Parathyroid adenoma (tissue), 2 donors: ENCODE measurements around the gene B4GALNT3.

ENCODE experiments used
- H2AFZ ChIP-seq: fragments of 300-600 bp; sonication (generic); one replicate; pipeline ENCODE4 v1.7.0; 2017; ENCODE audit warnings: antibody characterized with exemption, mild to moderate bottlenecking
- H3K27ac ChIP-seq: fragments of 300-600 bp; sonication (generic); one replicate; pipeline ENCODE4 v1.7.0; 2017
- H3K27me3 ChIP-seq: fragments of 300-600 bp; sonication (generic); one replicate; pipeline ENCODE4 v1.7.0; 2017; ENCODE audit warnings: low read length; ENCODE audit not compliant: control insufficient read depth, insufficient read depth
- H3K36me3 ChIP-seq: fragments of 300-600 bp; sonication (generic); one replicate; pipeline ENCODE4 v1.7.0; 2017; ENCODE audit warnings: low read length; ENCODE audit not compliant: control insufficient read depth, insufficient read depth
- H3K4me1 ChIP-seq: fragments of 300-600 bp; sonication (generic); one replicate; pipeline ENCODE4 v1.7.0; 2017; ENCODE audit warnings: control low read depth
- H3K4me2 ChIP-seq: fragments of 300-600 bp; sonication (generic); one replicate; pipeline ENCODE4 v1.7.0; 2017; ENCODE audit warnings: low read length
- H3K4me3 ChIP-seq: fragments of 300-600 bp; sonication (generic); one replicate; pipeline ENCODE4 v1.7.0; 2017; ENCODE audit warnings: low read depth, low read length
- H3K79me2 ChIP-seq: fragments of 300-600 bp; sonication (generic); one replicate; pipeline ENCODE4 v1.7.0; 2017; ENCODE audit warnings: control low read depth
- H3K9ac ChIP-seq: fragments of 300-600 bp; sonication (generic); one replicate; pipeline ENCODE4 v1.7.0; 2017; ENCODE audit warnings: mild to moderate bottlenecking
- H3K9me3 ChIP-seq: fragments of 300-600 bp; sonication (generic); one replicate; pipeline ENCODE4 v1.7.0; 2017; ENCODE audit warnings: low read length; ENCODE audit not compliant: control insufficient read depth
- TF ChIP-seq, protein P1 (sequence below): fragments of 300-600 bp; sonication (generic); IDR thresholded peaks from one replicate; pipeline ENCODE4 v1.7.0; 2017; ENCODE audit warnings: antibody characterized with exemption, mild to moderate bottlenecking
- donor health status: primary hyperparathyroidism.

Gene B4GALNT3

DNA sequence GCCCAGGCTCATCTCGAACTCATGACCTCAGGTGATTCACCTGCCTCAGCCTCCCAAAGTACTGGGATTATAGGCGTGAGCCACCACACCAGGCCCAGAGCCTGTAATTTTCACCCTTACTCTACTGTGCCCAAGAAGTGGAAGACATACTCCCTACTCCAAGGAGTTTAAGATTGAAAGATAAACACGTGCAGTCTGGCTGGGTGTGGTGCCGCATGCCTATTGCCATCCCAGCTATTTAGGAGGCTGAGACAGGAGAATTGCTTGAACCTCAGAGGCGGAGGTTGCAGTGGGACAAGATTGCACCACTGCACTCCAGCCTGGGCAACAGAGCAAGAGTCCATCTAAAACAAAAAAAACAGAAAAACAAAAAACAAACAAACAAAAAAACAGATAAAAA lies 113.5 kb downstream of the B4GALNT3 start:
- H3K4me3 ChIP-seq, result no peak overlapping the region
- TF ChIP-seq, protein P1, sequence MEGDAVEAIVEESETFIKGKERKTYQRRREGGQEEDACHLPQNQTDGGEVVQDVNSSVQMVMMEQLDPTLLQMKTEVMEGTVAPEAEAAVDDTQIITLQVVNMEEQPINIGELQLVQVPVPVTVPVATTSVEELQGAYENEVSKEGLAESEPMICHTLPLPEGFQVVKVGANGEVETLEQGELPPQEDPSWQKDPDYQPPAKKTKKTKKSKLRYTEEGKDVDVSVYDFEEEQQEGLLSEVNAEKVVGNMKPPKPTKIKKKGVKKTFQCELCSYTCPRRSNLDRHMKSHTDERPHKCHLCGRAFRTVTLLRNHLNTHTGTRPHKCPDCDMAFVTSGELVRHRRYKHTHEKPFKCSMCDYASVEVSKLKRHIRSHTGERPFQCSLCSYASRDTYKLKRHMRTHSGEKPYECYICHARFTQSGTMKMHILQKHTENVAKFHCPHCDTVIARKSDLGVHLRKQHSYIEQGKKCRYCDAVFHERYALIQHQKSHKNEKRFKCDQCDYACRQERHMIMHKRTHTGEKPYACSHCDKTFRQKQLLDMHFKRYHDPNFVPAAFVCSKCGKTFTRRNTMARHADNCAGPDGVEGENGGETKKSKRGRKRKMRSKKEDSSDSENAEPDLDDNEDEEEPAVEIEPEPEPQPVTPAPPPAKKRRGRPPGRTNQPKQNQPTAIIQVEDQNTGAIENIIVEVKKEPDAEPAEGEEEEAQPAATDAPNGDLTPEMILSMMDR, result no peak
- no peaks in the 10 kb centered on the region for H3K36me3 ChIP-seq
- no peak overlapping the region for H2AFZ ChIP-seq
- H3K4me2 ChIP-seq, result no peak overlapping the region
- H3K9ac ChIP-seq, result no peak overlapping the region
- H3K27ac ChIP-seq, result no peak overlapping the region
- no peaks in the 10 kb centered on the region for H3K9me3 ChIP-seq
- peaks cover 4% of the 10 kb centered on the region for H3K4me1 ChIP-seq
- no peaks in the 10 kb centered on the region for H3K27me3 ChIP-seq
- H3K79me2 ChIP-seq, result no peaks in the 10 kb centered on the region

DNA sequence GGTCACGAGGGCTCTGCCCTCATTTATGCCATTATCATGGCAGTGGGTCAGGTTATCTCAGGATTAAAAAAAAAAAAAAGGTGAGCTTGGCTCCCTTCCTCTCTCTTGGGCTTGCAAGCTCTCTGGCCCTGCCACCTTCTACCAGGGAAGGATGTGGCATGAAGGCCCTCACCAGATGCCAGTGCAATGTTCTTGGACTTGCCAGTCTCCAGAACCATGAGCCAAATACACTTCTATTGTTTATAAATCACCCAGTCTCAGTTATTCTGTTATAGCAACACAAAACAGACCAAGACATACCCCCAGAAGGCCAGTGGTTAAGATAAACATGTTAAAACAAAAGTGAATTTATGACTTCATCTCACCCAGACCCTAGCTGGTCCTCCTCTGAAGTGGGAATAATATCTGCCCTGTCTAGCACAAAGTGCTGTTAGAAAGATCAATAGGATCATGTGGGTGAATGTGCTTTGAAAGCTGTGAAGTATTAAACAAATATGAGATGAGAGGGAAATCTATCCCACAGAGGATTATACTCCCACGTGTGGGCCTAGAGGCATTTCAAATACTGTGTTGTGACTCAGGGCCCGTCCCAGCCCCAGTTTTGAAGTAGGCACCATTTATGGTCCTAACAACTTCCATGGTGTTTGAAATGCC lies 114.9 kb downstream of the B4GALNT3 start:
- Histone ChIP-seq H2AFZ (no peak overlapping the region), H3K4me3 (no peak overlapping the region), H3K9me3 (no peaks in the 10 kb centered on the region), H3K36me3 (no peaks in the 10 kb centered on the region), H3K9ac (no peak overlapping the region), H3K79me2 (no peaks in the 10 kb centered on the region), H3K4me1 (peaks cover 12% of the 10 kb centered on the region), H3K4me2 (no peak overlapping the region), H3K27me3 (no peaks in the 10 kb centered on the region), H3K27ac (no peak overlapping the region)
- TF ChIP-seq, protein P1, result no peak

DNA sequence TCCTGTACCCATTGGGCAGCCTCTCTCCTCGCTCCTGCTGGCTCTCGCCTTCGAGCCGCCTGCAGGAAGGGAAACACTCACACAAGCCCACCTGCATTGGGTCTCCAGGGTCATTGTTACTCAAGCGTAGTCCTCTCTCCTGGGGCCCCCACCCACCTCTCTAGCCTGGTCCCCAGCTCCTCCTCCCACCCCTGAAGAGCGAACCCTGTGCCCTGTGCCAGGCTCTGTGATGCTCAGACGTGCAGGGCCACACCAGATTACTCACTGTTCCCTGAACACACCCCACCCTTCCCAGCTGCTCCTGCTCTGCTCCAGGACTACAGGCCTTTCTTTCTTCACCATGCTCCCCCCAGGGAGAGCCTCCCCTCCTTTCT lies 115.4 kb downstream of the B4GALNT3 start:
- H2AFZ ChIP-seq, result no peak overlapping the region
- no peaks in the 10 kb centered on the region for H3K36me3 ChIP-seq
- TF ChIP-seq, protein P1, result no peak
- H3K4me3 ChIP-seq, result no peak overlapping the region
- no peaks in the 10 kb centered on the region for H3K79me2 ChIP-seq
- H3K9me3 ChIP-seq, result no peaks in the 10 kb centered on the region
- no peak overlapping the region for H3K4me2 ChIP-seq
- H3K4me1 ChIP-seq, result peaks cover 9% of the 10 kb centered on the region
- H3K27ac ChIP-seq, result no peak overlapping the region
- H3K9ac ChIP-seq, result no peak overlapping the region
- no peaks in the 10 kb centered on the region for H3K27me3 ChIP-seq

DNA sequence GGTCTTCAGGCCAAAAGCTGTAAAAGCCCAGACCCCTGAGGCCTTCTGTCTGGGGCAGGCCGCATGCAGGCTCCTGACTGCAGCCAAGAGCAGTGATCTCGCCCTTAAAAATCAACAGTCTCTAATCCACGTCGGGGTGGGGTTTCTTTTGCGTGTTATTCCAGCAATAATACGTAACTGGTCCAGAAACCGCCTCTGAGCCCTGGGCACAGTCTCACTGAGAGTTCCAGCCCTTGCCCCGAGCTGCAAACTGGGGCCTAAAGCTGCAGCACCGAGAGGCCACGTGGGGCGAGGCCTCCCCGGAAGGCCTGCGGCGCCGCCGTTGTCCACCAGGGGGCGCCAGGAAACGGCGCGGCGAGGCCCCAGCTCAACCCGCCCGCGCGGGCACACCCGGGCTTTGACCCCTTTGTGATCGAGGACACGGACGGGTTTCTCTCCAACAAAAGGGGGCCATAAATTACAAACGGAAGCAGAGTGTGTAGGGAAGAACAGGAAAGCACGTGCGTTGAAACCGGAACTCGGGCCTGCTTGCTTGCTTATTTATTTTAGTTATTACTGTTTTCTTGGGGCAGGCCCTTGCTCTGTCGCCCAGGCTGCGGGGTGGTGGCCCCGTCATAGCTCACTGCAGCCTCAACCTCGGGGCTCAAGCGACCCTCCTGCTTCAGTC lies 116.3 kb downstream of the B4GALNT3 start:
- peak overlapping the region; percentile 82 for H2AFZ ChIP-seq
- no peaks in the 10 kb centered on the region for H3K9me3 ChIP-seq
- H3K79me2 ChIP-seq, result no peaks in the 10 kb centered on the region
- H3K27ac ChIP-seq, result peak overlapping the region; percentile 34
- peak overlapping the region; percentile 15 for H3K4me3 ChIP-seq
- H3K27me3 ChIP-seq, result no peaks in the 10 kb centered on the region
- H3K4me2 ChIP-seq, result peak overlapping the region; percentile 27
- TF ChIP-seq, protein P1, result peak; percentile 99
- H3K9ac ChIP-seq, result no peak overlapping the region
- peaks cover 8% of the 10 kb centered on the region for H3K4me1 ChIP-seq
- no peaks in the 10 kb centered on the region for H3K36me3 ChIP-seq
